ENCODE results near the gene GPANK1. TPM values are rescaled to one million over a fixed set of nuclear protein-coding genes. Genes with fewer than 3 reads are reported as not detected.

The GPANK1 gene
- total RNA-seq, 2 donors from 2014 or later: 15.0 to 19.2 TPM

- Histone ChIP-seq H3K4me3 (no peak overlapping the region), H3K36me3 (no peaks in the 10 kb centered on the region), H3K9me3 (no peaks in the 10 kb centered on the region), H3K27me3 (replicated peaks; ENCODE audit: insufficient read depth) (no peaks in the 10 kb centered on the region), H3K4me1 (ENCODE audit: control insufficient read depth in 1 of 2, low read depth in 2 of 2) (peaks cover 25 to 56% of the 10 kb centered on the region in 2 donors), H3K27ac (no peak overlapping the region)
- ATAC-seq (ENCODE audit: insufficient number of reproducible peaks, low FRiP score, low read depth): no peak
- no peak for DNase-seq (ENCODE audit: low spot score)
- TF ChIP-seq CTCF (IDR thresholded peaks at IDR 0.05): no peak
These were observed 6.6 kb downstream of the GPANK1 start for GRCh38 chr6:31658158-31658688.

- no peak overlapping the region for H3K4me3 ChIP-seq
- H3K4me1 ChIP-seq (ENCODE audit: control insufficient read depth in 1 of 2, low read depth in 2 of 2): peaks cover 23 to 51% of the 10 kb centered on the region in 2 donors
- no peaks in the 10 kb centered on the region for H3K36me3 ChIP-seq
- no peaks in the 10 kb centered on the region for H3K27me3 ChIP-seq (replicated peaks; ENCODE audit: insufficient read depth)
- no peaks in the 10 kb centered on the region for H3K9me3 ChIP-seq
- no peak for ATAC-seq (ENCODE audit: insufficient number of reproducible peaks, low FRiP score, low read depth)
- no peak for TF ChIP-seq CTCF (IDR thresholded peaks at IDR 0.05)
- H3K27ac ChIP-seq: no peak overlapping the region
- no peak for DNase-seq (ENCODE audit: low spot score)
These were observed 7.2 kb downstream of the GPANK1 start for GRCh38 chr6:31657406-31658157.

GRCh38 chr6:31655349-31656237, 9.2 kb downstream of the GPANK1 start, which contains the start of gene APOM:
Gene APOM (plus strand): TSS chr6:31655894. CDS start chr6:31655967, 73 bp downstream.
- Histone ChIP-seq H3K4me1 (ENCODE audit: control insufficient read depth in 1 of 2, low read depth in 2 of 2) (peaks cover 25 to 48% of the 10 kb centered on the region in 2 donors), H3K27ac (no peak within 1 kb of the TSS), H3K27me3 (replicated peaks; ENCODE audit: insufficient read depth) (no peaks in the 10 kb centered on the region), H3K4me3 (no peak within 1 kb of the TSS), H3K36me3 (no peaks in the 10 kb centered on the region), H3K9me3 (no peaks in the 10 kb centered on the region)
- ATAC-seq (ENCODE audit: insufficient number of reproducible peaks, low FRiP score, low read depth) (no peak), DNase-seq (ENCODE audit: low spot score) (no peak)
- no peak for TF ChIP-seq CTCF (IDR thresholded peaks at IDR 0.05)

GRCh38 chr6:31654574-31655348, 10.0 kb downstream of the GPANK1 start:
- Histone ChIP-seq H3K4me1 (ENCODE audit: control insufficient read depth in 1 of 2, low read depth in 2 of 2) (peaks cover 24 to 50% of the 10 kb centered on the region in 2 donors), H3K4me3 (no peak overlapping the region), H3K27me3 (replicated peaks; ENCODE audit: insufficient read depth) (no peaks in the 10 kb centered on the region), H3K9me3 (no peaks in the 10 kb centered on the region), H3K36me3 (peaks cover 2% of the 10 kb centered on the region), H3K27ac (no peak overlapping the region)
- DNase-seq (ENCODE audit: low spot score) (no peak), ATAC-seq (ENCODE audit: insufficient number of reproducible peaks, low FRiP score, low read depth) (no peak)
- no peak for TF ChIP-seq CTCF (IDR thresholded peaks at IDR 0.05)

Measured in thoracic aorta (tissue), 2 donors.